GM18861 (cell line): ENCODE data around the gene FARS2.
A peak's percentile ranks its signal among the peaks of the same experiment; 100 is the strongest.

Experiments
- ATAC-seq: cut with Tn5 transposase; IDR thresholded peaks from one replicate; pipeline ENCODE4 v1.9.1; 2021; ENCODE audit not compliant: unreplicated experiment

Gene FARS2

DNA sequence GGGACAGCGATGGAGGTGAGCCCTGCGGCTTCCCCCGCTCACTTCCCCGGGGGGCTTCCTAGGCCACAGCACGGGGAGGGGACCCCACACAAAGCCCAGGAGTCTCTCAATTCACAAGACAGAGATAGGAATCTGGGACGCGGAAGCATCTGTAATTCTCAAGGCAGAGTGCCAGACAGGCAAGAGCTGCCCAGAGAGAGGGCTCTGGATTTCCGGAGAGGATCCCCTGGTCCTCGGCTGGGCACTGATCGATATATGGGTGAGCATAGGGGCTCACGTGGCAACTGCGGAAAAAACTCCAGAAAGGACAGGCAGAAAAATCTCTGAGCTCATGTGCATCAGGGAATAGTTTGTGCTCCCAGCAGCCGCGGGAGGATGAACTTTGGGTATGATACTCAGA lies 449.2 kb downstream of the FARS2 start:
- no peak for ATAC-seq

DNA sequence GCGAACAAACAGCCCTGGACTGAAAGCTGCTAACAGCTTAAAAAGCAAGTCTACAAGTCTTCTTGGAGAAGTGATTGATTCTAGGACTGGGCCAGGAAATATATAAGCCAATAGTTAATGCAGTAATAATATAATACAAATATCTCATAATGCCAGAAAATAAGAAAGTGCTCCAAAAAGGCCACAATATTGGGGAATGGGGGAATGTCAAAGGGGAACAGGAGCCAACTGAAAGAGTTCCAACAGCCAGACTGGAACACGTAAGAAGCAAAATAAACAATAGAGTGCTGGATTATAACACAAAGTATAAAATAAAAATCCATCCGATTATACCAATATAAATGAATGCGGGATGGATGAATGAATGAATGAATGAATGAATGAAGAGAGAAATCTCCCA lies 449.6 kb downstream of the FARS2 start:
- no peak for ATAC-seq

DNA sequence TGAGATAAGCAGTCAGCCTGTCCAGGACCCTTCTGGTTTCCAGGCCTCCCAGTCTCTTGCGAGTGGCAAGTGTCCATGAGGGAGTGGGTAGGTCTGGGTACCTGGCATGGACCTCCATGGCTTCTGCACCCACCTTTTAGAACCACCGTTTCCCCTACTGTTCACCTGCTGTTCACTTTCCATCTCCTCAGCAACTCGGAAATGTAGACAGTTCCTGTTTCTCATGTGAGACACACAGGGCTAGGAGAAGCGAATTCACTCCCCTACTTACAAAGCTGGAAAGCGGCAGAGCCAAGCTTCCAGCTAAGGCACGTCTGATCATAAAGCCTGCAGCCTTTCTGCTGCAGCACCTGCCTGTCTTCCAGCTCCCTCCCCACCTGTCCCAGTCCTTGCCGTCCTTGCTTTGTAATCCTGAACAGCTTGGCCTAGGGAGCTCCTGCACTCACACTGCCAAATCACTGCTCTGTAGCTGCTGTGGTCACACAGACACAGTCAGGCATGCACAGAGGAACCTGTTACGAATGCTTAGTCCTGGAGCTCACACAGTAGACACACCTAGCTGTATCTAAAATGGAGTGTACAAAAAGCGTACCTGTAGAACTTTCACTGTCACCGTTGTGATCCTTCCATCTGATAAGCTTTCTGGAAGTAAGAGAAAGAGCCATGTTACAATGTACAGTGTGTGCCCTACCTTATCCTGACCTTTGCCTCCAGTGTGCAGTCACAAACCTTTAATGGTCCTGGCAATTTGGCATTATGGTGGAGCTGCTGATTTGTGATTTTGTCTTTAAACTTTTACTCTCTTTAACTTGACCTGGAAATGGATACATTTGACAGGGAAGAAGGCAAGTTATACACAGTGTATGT lies 451.3 kb downstream of the FARS2 start:
- ATAC-seq, result no peak

DNA sequence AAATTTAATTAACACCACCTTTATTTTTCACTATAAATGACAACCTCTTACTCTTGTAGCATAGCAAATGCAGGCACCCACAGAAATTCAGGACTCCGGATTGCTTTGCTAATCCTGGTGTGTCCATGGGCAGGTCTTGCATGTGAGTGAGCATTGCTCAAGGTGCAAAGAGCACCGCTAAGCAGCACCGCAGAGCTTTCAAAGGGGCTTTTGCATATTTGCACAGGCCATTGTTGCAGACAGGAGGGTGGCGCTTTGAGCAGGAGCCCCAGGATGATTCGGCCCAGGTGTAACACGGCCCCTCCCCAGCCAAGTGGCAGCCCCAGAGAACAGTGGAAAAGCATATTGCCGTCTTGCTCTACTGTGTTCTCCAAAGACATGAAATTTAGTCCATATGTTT lies 452.2 kb downstream of the FARS2 start:
- no peak for ATAC-seq

DNA sequence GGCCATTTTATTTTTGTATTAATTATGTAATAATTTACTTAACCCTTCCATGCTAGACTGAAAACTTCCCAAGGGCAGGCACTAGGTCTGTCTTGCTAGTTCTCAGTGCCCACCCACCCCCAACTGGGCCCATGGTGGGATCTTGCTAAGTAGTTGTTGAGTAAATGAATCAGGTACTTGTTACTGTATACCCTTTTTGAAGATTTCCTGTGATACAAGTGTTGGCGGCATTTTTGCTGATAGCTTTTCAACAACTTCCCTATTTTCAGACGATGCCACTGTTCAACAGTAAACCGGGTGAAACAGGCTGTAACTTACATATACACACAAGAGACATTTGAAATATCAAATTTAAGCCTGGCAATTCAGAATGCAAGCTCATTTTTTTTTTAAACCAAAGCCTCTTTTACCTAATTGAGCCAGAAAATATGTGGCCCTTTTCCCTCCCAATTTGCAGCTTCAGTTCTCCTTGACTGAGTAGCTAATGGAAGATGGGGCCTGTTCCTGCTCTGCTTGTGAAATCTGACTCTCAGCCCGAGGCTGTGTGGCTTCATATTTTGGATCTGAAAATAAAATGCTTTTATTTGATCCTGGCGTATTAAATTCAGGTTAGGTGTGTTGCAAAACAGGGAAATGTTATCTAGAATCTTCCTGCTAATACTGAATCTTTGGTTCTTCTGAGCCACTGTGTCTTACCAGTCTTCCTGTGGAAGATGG lies 457.1 kb downstream of the FARS2 start:
- ATAC-seq, result no peak

DNA sequence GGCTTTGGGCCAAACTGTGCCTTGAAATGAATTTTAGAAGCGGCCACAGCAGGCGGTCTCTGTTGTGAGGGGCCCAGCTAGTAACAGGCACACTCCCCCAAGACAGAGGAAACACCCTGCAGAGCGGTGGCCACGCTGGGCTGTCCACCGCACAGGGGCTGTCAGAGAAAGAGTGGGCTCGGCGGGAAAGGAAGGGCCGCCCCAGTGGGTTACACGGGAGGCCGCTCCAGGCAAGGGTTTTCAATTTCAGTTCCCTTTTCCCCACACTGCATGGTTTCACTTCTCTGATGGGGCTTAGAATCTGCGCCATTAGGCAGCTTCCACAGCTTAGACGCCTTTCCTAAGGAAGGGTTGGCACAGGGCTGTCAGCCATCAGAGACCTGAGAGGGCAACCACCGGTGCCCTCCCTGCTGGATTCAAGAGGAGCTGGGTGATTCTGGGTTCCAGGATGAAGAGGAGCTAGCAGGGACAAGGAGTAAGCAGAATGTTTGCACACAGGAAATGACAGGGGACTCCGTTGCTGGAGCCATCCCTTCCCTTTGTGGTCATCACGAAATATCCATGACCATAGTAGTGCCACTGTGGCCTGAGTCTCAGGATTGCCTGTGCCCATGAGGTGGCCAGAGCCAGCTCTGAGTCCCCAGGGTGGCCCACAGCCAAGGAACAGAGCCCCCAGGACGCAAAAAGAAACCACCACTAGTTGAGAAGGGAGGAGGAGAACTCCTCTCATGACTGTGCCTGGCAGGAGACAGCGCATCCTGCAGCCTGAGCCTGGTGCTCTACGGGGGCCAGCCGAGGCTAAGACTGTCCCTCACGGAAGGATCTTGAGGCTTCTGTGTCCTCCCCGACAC lies 462.8 kb downstream of the FARS2 start:
- peak; percentile 93 for ATAC-seq

DNA sequence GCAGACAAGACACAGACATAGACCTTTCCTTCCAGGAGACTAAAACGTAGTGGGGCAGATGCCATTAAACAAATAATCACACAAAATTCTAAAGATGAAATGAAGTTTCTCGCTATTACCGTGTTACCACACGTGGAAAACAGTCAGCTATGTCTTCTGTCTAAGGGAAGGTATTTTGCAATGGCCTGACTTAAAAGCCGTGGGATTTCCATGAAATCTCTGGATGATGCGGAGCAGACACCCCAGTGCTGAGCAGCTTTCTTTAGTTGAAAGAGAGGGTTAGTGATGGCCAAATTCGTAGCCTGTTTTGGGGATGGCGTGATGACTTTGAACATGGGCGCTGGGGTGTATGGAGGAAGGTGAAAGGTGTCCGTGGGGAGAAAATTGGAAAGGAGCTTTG lies 463.6 kb downstream of the FARS2 start:
- no peak for ATAC-seq

DNA sequence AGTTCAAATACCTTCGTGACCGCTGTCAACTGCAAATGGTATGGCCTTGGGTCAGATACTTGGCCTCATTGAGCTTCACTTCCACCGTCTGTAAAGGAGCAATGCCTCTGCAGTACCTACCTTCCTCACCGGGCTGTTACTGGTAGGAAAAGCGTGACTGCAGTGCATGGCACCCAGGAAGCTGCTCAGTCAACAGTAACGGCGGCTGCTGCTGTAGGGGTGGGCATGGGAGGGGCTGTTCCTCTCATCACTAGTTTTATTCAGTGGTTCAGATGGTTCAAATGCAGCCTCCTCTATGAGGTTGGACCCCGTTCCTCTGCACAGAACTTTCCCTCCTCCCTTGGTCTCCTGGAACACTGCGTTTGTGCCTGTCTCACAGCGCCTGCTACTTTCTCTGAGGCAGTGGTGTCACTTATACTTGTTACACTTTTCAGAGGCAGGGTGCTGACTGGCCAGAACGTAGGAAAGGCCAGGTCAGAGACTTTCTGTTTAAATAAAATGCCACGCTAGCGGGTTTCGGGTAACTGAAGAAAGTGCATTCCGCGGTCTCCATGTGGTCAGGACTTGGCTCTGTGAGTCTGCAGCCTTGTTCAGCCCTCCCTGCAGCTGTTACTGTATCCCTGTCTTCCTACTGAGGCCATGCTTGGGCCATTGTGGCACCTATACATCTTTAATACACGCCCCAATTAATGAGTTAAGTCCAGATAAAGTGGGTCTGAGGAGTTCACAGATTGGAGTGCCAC lies 465.8 kb downstream of the FARS2 start:
- ATAC-seq, result no peak

DNA sequence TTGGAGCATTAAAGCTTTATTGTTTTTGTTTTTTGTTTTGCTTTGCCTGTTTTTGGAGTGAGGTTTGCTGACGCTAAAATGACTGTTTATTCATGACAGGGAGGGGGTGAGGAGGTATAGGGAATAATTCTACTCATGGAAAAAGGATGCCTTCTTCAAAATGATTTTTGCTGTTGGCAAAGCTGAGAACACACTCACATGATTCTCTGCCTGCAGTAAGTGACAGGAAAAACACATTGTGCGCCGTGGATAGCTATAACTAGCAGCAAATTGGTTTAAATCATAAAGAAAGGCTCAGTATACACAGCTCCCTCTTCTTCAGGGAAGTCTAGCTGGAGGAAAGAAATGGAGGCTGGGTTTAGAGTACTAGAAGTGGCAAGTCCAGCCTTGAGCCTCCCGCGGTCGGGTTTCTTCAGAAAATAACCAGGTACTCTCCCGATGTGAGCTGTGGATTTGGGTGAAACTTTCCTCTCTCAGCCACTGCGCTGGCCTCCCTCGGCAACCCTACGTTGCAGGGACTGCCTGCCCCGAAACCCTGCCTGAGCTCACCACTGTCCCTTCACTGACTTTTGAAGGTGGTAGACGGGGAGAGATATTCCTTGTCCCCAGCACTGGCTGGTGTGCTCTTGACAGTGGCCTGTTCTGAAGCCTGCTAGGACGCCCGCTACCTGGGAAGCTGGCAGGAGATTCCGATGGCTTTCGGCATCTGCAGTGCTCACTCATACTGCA lies 467.2 kb downstream of the FARS2 start:
- ATAC-seq, result no peak

DNA sequence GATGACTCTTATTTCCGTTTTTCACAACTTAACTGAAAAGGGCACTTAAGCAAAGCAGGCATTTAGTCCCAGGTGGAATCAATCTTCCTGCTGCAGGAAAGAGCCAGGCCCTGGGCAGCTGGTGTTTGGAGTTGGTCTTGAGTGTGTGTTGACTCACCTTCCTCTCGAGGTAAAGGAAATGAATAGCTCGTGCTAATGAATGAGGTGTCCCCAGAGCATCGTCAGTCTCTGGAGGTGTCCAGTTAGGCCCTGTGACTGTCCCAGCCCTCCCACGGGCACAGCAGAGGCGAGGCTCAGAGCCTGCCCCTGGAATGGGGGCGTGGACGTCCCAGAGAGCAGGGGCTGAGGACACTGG lies 467.7 kb downstream of the FARS2 start:
- no peak for ATAC-seq

DNA sequence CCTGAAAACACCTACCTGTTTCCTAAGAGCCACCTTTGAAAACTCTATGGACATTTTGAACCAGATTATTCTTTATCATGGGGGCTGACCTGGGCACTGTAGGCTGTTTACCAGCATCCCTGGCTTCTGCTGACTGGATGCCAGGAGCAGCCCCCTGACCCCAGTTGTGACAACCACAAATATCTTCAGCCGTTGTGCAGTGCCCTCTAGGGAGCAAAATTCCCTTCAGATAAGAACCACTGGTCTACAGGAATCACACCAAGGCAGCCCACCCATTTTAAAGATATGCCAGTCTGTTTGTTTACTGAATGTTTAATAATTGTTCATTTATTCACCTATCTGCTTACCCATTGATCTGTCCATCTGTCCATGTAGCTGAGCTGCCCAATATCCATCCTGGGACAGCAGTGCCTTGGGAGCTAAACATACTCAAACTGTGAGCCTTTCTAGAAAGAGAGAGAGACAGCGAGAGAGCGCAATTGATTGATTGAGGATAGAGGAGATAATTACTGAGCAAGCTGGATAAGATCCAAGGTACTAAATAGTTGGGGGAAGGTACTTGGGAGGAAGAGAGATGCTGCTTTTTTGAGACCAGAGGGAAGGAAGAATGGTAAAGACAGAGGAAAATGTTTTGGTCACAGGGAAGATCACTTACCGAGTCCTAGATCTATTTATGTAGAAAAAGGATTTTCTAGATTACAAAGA lies 468.7 kb downstream of the FARS2 start:
- no peak for ATAC-seq

DNA sequence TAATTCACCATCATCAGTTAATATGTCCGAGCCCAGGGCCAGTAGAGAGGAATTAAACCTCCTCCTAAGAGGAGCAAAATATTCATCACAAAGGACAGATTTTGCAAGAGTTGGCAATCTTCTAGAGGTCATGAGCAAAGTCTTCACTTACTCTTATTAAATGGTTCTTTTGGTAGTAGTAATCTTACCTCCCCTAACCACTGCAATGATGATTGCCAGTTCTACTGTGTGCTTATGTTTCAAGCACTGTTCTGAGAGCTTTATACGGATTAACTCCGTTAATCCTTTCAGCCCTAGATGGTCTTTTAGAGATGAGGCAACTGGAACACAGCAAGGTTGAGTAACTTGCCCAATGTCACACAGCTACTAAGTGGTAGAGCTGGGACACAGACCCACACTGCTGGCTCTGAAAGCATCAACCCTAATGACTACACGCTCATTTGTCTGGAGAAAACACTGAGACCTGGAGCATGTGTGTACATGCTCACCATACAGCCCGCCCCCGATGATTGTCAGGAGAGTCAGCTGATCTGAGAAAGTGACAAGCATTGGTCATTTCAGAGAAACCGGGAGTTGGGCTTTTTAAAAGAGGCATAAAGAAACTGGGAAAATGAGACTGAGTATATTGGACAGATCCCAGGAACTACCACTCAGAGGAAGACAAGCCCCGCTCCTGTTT lies 469.4 kb downstream of the FARS2 start:
- ATAC-seq, result no peak

DNA sequence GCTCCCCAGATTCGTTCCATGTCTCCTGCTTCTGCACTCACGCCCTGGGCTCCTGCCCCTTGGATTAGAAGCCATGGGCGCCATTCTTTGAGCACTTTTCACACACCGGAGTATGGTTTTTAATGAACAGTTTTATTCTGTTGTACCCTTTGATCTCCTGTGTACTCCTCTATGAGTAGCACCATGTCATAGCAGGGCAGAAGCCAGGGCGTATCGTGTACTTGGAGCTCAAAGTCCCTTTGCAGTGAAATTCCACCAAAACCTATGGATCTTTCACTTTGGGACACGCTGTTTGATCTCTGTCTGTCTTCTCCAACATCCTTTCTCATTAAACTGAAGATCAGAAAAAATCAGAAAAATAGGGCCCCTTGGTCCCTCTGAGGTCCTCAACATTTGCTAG lies 470.1 kb downstream of the FARS2 start:
- ATAC-seq, result no peak

DNA sequence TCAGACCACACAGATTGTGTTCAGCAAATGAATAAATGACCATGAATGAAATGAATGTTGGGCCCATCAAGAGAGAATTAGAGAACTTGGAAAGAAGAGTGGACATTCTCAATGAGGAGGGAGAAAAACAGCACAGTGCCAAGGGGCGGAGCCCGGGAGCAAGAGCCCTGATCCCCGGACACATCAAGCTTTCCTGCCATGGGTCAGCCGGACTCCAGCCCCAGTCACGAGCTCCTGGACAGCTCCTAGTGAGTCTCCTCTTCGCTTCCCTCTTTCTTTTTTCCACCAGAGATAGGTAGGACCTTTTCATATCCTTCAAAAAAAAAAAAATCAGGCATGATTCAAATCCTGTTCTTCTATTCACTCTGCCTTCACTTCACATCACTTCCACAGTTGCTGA lies 471.2 kb downstream of the FARS2 start:
- ATAC-seq, result no peak

DNA sequence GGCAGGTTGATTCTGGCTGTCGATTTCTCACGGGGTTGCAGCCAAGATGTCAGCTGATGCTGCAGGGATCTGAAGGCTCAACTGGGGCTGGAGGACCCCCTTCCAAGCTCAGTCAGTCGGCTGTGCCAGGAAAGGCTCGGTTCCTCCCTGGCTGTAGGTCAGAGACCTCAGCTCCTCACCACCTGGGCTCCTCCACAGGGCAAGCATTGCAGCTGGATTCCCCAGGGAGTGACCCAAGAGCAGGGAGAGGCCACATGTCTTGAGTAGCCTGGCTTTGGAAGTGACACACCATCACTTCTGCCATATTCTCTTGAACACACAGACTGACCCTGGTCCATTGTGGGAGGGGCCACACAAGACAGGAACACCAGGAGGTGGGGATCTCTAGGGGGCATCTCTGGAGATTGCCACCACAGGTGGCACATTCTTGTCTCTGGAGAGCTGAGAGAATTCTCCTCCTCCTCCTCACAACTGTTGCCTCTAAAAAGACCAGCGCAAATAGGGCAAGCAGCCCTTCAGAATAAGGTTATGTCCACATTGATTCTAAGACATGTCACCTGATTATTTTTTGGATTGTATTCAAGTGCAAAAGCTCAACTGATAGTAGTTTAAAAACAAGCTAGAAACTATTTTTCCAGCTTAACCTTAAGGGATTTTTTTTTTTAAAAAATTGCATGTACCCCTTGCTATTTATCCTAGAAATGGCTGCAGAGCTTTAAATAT lies 474.9 kb downstream of the FARS2 start:
- no peak for ATAC-seq

DNA sequence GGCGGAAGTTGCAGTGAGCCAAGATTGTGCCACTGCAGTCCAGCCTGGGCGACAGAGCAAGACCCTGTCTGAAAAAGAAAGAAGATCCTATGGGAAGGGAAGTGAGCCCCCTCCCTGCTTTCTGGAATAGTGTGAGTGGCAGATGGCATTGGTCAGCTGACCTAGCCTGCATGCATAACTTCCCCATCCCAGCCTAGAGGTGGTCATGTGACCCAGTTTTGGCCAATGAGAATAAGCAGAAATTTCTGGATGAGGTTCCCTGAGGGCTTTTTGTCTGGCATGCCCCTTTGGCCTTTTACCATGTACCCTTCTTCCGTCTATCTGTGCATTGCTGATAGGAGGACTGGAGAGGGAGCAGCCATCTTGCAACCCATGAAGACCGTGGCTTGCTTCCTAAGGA lies 476.1 kb downstream of the FARS2 start:
- no peak for ATAC-seq

DNA sequence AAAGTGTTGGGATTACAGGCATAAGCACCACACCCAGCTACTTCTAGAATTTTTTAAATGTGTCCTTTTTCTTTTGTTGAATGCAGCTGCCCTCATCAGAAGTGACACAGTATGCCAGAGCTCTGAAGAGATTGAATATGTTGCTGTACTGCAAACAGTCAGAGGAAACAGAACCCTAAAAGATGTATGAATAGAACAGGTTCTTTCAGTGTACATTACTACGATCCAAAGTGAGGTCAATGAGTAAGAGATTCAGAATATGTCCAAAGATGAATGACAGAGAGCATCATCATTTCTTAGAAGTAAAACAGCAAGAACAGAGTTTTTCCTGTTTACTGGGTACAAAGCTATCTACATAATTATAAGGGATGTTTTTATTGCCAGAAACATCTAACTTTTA lies 476.9 kb downstream of the FARS2 start:
- ATAC-seq, result no peak

DNA sequence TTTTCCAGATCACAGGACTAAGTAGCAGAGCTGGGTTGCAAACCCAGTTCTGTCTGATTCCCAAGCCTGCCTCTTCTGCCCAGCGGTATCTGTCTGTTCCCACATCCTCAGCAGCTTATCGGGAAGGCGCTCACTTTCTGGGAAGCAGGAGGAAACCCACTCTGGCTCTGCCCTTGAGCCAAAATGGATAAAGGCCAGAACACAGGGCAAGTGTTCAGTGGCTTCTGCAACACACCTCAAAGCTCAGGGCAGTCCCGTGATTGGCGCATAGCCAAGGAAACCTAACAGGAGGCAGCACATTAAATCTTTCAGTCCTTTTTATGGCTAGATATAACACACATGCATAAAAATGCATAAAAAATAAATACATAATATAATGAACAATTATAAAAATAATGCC lies 483.2 kb downstream of the FARS2 start:
- no peak for ATAC-seq

DNA sequence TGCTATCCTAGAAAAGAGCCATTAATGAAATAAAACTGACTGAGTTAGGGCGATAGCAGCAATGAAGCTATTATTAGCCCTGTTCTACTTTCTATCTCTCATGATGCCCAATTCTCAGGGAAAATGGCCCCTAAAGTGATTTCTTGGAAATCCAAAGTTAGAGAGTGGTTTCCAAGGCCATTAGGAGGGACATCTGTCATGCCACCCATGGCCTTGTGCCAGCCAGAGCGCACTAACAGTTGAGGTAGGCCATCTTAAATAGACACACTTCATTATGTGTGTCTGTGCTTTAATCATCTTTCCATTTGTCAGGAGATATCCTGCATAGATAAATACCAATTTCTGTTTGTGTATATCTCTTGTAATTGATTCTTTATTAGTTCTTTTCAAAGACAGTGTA lies 483.8 kb downstream of the FARS2 start:
- no peak for ATAC-seq
